Thyroid gland (tissue), 4 donors: ENCODE measurements around the gene TMEM130. TPM values are rescaled to one million over a fixed set of nuclear protein-coding genes. Genes with fewer than 3 reads are reported as not detected.

ENCODE experiments used
- DNase-seq, 2 donors: peaks; one replicate each; pipeline ENCODE4 v3.0.0-alpha.2; 2019
- H3K27ac ChIP-seq, 3 donors: fragments of 200-600 bp; sonication (generic); 1 replicate in 2 of 3; 2 replicates in 1 of 3; pipeline ENCODE4 v1.5.1; 2016 to 2019; ENCODE audit warnings: mild to moderate bottlenecking in 1 of 3, moderate library complexity in 1 of 3
- H3K27me3 ChIP-seq: fragments of 200-600 bp; sonication (generic); one replicate; pipeline ENCODE4 v1.5.1; 2019
- H3K36me3 ChIP-seq, 2 donors: fragments of 200-600 bp; sonication (generic); one replicate each; pipeline ENCODE4 v1.5.1; 2016 to 2019
- H3K4me1 ChIP-seq, 2 donors: fragments of 200-600 bp; sonication (generic); one replicate each; pipeline ENCODE4 v1.5.1; 2017 to 2019
- H3K4me3 ChIP-seq, 3 donors: fragments of 200-600 bp; sonication (generic); replicated peaks in 1 of 3; 1 replicate in 2 of 3; 2 replicates in 1 of 3; pipeline ENCODE4 v1.5.1; 2016; ENCODE audit warnings: mild to moderate bottlenecking in 1 of 3
- H3K9me3 ChIP-seq: fragments of 200-600 bp; sonication (generic); one replicate; pipeline ENCODE4 v1.5.1; 2017
- POLR2A ChIP-seq, 2 donors: fragments of 450-650 bp; IDR thresholded peaks; one replicate each; pipeline ENCODE4 v1.6.1; 2017; ENCODE audit warnings: antibody characterized with exemption in 2 of 2, mild to moderate bottlenecking in 2 of 2, moderate library complexity in 1 of 2
- WGBS, 2 donors: methylation state at CpG; one replicate each; pipeline ENCODE4 v1.1.5; 2017; 5-methylcytosine and 5-hydroxymethylcytosine counted together
- intact Hi-C: fragments of 100-400 bp; cut with DNase I; formaldehyde crosslinking; loops from one replicate; pipeline ENCODE4 v1.15.1; 2023
- total RNA-seq, 4 donors: library from RNA; depleted of rRNA; stranded (reverse); fragments of >200 nt; gene quantifications; one replicate each; pipeline ENCODE4 v1.2.3, GENCODE V29; 2016
- TF ChIP-seq, protein P1 (sequence below), 6 experiments: fragments of 200-600 bp in 3 of 6; fragments of 450-650 bp in 3 of 6; sonication (generic) in 3 of 6; IDR thresholded peaks; one replicate each; pipeline ENCODE4 v1.5.1; 2016 to 2019; ENCODE audit warnings: antibody characterized with exemption in 6 of 6, mild to moderate bottlenecking in 2 of 6, inconsistent platforms in 1 of 6, moderate library complexity in 1 of 6

Gene TMEM130
- total RNA-seq, 4 donors from 2014 or later, result 0.22 to 0.81 (median 0.63) TPM; not detected in 1

DNA sequence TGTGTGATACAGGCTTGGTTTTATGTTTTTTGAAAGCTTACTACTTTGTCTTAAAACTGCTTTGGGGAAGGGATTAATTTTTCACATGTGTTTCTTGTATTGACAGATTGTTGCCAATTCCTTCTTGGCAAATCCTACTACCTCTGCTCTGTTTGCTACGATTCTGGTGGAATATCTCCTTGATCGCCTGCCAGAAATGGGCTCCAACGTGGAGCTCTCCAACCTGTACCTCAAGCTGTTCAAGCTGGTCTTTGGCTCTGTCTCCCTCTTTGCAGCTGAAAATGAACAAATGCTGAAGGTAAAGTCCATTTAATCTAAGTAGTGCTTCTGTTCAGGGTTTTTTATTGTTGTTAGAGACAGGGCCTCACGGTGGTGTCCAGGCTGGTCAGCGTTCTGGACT lies 42.1 kb upstream of the TMEM130 start:
- 61 to 69% methylated on average over 5 of the region's 5 CpGs for WGBS, 2 donors
- Histone ChIP-seq H3K4me3 (no peak overlapping the region), H3K9me3 (no peaks in the 10 kb centered on the region), H3K27me3 (no peaks in the 10 kb centered on the region), H3K36me3 (peaks cover 63 to 78% of the 10 kb centered on the region in 2 donors), H3K4me1 (no peaks in the 10 kb centered on the region), H3K27ac (no peak overlapping the region)
- no peak for TF ChIP-seq POLR2A (IDR thresholded peaks at IDR 0.05)
- TF ChIP-seq, protein P1, sequence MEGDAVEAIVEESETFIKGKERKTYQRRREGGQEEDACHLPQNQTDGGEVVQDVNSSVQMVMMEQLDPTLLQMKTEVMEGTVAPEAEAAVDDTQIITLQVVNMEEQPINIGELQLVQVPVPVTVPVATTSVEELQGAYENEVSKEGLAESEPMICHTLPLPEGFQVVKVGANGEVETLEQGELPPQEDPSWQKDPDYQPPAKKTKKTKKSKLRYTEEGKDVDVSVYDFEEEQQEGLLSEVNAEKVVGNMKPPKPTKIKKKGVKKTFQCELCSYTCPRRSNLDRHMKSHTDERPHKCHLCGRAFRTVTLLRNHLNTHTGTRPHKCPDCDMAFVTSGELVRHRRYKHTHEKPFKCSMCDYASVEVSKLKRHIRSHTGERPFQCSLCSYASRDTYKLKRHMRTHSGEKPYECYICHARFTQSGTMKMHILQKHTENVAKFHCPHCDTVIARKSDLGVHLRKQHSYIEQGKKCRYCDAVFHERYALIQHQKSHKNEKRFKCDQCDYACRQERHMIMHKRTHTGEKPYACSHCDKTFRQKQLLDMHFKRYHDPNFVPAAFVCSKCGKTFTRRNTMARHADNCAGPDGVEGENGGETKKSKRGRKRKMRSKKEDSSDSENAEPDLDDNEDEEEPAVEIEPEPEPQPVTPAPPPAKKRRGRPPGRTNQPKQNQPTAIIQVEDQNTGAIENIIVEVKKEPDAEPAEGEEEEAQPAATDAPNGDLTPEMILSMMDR (IDR thresholded peaks at IDR 0.05), result no peak
- no peak for DNase-seq
- intact Hi-C loops, result no loop called here

DNA sequence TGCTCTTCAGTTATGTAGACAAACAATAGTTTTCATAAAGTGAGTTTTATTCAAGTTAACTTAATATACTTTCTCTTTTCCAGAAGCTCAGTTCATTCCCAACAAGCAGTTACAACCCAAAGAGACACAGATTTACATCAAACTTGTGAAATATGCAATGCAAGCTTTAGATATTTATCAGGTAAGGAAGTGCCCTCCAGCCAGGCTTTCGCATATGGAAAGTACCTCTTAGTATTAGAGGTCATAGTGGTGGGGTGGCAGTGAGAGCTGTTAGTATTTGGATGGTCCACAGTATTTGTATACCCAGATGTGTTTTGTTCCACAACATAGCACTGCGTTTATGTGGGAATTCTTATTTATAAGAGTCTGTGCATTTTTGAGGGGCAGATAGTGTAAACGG lies 40.6 kb upstream of the TMEM130 start:
- Histone ChIP-seq H3K27me3 (no peaks in the 10 kb centered on the region), H3K4me3 (no peak overlapping the region), H3K4me1 (no peaks in the 10 kb centered on the region), H3K27ac (no peak overlapping the region), H3K9me3 (no peaks in the 10 kb centered on the region), H3K36me3 (peaks cover 65 to 76% of the 10 kb centered on the region in 2 donors)
- DNase-seq, result no peak
- no peak for TF ChIP-seq POLR2A (IDR thresholded peaks at IDR 0.05)
- TF ChIP-seq, protein P1 (IDR thresholded peaks at IDR 0.05), result no peak
- intact Hi-C loops, result no loop called here
- 92 to 95% methylated on average over 3 of the region's 3 CpGs for WGBS, 2 donors

DNA sequence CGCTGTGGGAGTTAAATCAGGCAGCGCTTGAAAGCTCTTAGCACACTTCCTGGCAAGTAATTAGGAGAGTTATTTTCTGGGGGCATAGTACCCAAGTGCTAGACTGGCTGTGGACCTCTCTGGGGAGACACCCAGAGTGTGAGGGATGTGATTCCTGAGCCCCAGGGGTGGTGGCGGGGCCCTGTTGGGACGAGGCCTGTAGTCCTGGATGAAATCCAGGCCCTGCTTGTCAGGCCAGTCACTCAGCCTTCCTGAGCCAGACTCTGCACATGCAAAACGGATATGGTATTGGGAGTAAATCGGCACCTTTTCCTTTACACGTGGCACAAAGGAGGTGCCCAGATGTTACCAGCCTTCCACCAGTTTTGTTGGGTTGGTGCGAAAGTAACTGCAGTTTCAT lies 39.7 kb upstream of the TMEM130 start:
- no peak overlapping the region for H3K27ac ChIP-seq
- intact Hi-C loops, result no loop called here
- peaks cover 72 to 80% of the 10 kb centered on the region in 2 donors for H3K36me3 ChIP-seq
- no peaks in the 10 kb centered on the region for H3K4me1 ChIP-seq
- H3K9me3 ChIP-seq, result no peaks in the 10 kb centered on the region
- H3K4me3 ChIP-seq, result no peak overlapping the region
- WGBS, 2 donors, result 89 to 97% methylated on average over 8 of the region's 8 CpGs
- no peak for DNase-seq
- H3K27me3 ChIP-seq, result no peaks in the 10 kb centered on the region
- no peak for TF ChIP-seq POLR2A (IDR thresholded peaks at IDR 0.05)
- TF ChIP-seq, protein P1 (IDR thresholded peaks at IDR 0.05), result no peak

DNA sequence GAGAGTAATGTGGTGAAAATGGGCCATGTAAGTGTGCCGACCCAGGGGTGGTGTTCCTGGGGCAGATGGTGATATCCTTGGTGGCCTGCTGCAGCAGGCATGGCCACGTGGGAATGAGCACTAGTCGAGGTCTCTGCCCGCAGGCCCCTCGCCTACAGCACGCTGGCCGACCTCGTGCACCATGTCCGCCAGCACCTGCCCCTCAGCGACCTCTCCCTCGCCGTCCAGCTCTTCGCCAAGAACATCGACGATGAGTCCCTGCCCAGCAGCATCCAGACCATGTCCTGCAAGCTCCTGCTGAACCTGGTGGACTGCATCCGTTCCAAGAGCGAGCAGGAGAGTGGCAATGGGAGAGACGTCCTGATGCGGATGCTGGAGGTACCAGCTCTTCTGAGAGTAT lies 38.8 kb upstream of the TMEM130 start:
- no peak for DNase-seq
- TF ChIP-seq POLR2A (IDR thresholded peaks at IDR 0.05), result no peak
- TF ChIP-seq, protein P1 (IDR thresholded peaks at IDR 0.05), result no peak
- 95 to 96% methylated on average over 19 of the region's 19 CpGs for WGBS, 2 donors
- H3K27ac ChIP-seq, result no peak overlapping the region
- H3K4me3 ChIP-seq, result no peak overlapping the region
- intact Hi-C loops, result no loop called here
- H3K9me3 ChIP-seq, result no peaks in the 10 kb centered on the region
- peaks cover 72 to 88% of the 10 kb centered on the region in 2 donors for H3K36me3 ChIP-seq
- H3K27me3 ChIP-seq, result no peaks in the 10 kb centered on the region
- no peaks in the 10 kb centered on the region for H3K4me1 ChIP-seq

DNA sequence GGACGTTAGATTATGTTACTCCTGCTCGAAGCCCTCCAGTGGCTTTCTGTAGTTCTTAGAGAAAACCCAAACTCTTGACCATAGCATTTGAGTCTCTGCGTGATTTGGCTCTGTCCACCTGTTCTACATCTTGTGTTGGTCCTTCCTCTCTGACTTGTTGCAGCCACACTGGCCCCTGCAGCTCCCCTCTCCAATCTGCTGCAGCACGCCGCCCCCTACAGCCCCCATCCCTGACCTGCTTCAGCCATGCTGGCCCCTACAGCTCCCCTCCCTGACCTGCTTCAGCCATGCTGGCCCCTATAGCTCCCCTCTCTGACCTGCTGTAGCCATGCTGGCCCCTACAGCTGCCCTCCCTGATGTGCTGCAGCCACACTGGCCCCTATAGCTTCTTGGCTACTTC lies 37.8 kb upstream of the TMEM130 start:
- no peak for TF ChIP-seq POLR2A (IDR thresholded peaks at IDR 0.05)
- TF ChIP-seq, protein P1 (IDR thresholded peaks at IDR 0.05), result no peak
- Histone ChIP-seq H3K27ac (no peak overlapping the region), H3K36me3 (peaks cover 78 to 83% of the 10 kb centered on the region in 2 donors), H3K9me3 (no peaks in the 10 kb centered on the region), H3K4me1 (no peaks in the 10 kb centered on the region), H3K4me3 (no peak overlapping the region), H3K27me3 (no peaks in the 10 kb centered on the region)
- WGBS, 2 donors, result 93% methylated on average over 5 of the region's 5 CpGs
- DNase-seq, result no peak
- intact Hi-C loops, result no loop called here
